HG03457 (cell line): ENCODE results near the gene INPP5J.

Experiments
- ATAC-seq: cut with Tn5 transposase; IDR thresholded peaks from one replicate; pipeline ENCODE4 v1.9.1; 2021; ENCODE audit warnings: moderate number of reproducible peaks; ENCODE audit not compliant: unreplicated experiment

The INPP5J gene

DNA sequence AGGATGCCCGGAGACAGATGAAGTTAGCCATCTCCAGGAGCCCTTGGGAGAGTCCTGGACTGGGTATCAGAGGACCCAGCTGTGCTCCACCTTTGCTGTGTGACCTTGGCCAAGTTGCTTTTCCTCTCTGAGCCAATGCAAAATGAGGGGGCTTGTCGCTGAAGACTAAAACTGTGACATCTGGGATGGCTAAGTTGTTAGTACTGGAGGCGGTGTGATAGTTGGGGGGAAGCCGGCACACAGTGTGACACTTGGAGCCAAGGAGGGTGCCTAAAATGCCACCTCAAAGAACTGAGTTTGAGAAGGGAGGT lies 481 bp downstream of the INPP5J start:
- ATAC-seq: no peak

DNA sequence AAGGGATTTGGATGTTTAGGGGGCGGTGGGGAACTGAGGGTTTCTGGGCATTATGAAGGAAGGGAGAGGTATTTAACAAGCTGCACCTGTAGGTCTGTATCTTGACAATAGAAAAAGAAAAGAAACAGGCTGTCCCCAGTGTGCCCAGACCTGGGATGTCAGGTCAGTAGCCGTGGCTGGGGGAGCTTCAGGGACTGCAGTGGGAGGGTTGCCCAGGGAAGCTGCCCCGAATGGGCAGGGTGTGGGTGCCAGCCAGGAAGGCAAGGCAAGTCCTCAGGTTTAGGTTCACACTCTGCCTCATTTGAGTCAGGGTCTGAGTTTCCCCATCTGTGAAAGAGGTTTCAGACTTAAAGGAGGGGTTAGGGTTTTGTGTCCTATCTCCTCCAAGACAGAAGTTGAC lies 1.5 kb downstream of the INPP5J start:
- no peak for ATAC-seq

DNA sequence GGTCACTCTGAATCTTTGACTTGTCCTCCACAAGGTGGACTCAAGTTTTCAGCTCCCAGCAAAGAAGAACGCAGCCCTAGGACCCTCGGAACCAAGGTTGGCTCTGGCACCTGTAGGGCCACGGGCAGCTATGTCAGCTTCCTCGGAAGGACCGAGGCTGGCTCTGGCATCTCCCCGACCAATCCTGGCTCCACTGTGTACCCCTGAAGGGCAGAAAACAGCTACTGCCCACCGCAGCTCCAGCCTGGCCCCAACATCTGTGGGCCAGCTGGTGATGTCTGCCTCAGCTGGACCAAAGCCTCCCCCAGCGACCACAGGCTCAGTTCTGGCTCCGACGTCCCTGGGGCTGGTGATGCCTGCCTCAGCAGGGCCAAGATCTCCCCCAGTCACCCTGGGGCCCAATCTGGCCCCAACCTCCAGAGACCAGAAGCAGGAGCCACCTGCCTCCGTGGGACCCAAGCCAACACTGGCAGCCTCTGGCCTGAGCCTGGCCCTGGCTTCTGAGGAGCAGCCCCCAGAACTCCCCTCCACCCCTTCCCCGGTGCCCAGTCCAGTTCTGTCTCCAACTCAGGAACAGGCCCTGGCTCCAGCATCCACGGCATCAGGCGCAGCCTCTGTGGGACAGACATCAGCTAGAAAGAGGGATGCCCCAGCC lies 2.2 kb downstream of the INPP5J start:
- ATAC-seq: no peak

DNA sequence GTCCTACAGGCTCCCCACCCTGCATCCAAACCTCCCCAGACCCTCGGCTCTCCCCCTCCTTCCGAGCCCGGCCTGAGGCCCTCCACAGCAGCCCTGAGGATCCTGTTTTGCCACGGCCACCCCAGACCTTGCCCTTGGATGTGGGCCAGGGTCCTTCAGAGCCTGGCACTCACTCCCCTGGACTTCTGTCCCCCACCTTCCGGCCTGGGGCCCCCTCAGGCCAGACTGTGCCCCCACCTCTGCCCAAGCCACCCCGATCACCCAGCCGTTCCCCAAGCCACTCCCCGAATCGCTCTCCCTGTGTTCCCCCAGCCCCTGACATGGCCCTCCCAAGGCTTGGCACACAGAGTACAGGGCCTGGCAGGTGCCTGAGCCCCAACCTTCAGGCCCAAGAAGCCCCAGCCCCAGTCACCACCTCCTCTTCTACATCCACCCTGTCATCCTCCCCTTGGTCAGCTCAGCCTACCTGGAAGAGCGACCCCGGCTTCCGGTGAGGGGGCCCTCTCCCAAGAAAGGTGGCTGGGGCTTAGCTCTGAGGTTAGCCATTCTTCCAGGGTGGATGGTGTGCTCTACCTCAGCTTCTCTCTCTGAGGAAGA lies 2.9 kb downstream of the INPP5J start:
- ATAC-seq: no peak

DNA sequence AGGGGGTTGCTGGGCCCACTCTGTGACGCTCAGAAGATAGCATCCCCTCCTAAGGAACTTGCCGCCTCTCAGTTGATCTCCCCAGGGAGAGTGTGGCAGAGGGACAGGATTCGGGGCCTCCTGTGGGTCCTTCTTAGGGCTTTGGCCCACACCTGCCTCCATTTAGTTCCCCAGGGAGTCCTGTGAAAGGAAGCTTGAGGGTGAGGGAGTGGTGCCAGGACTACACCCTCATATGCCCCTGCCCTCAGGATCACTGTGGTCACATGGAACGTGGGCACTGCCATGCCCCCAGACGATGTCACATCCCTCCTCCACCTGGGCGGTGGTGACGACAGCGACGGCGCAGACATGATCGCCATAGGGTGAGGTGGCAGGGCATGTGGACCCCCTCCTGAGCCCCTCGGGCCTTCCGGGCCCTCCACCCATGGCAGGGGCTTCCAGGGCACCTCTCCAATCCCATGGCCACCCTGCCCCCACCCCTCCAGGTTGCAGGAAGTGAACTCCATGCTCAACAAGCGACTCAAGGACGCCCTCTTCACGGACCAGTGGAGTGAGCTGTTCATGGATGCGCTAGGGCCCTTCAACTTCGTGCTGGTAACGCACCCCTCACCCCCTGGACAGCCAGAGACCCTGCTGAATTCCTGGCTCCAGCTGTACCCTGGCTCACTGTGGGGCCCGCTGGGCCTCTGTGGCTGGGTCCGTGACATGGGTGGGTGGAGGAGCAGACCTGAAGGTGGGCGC lies 3.5 kb downstream of the INPP5J start:
- ATAC-seq: no peak

DNA sequence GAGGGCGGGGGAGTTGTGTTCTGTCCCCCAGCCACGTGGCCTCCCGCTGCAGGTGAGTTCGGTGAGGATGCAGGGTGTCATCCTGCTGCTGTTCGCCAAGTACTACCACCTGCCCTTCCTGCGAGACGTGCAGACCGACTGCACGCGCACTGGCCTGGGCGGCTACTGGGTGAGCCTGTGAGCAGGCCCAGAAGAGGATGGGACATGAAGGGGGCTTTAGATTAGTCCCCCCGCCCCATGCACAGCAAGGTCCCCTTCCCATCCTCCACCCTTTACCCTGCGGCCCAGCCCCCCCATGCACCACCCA lies 4.1 kb downstream of the INPP5J start:
- no peak for ATAC-seq

DNA sequence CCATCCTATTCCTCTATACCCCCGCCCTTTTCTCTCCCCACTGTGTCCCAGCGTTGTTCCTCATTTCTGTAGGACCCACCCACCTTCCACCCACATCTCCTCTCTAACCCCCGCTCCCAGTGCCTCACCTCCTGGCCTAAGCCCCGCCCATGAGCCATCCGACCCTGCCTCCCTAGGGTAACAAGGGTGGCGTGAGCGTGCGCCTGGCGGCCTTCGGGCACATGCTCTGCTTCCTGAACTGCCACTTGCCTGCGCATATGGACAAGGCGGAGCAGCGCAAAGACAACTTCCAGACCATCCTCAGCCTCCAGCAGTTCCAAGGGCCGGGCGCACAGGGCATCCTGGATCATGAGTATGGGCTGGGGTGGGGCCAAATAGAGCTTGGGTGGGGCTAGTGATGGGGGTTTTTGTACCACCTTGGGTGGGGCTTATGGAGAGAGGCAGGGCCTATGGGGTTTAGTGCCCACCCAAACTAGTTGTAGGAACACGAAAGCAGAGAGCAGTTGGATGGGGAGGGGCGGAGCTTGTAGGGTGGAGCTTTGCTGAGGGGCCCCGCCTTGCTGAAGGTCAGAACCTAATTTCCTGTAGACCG lies 4.5 kb downstream of the INPP5J start:
- no peak for ATAC-seq

DNA sequence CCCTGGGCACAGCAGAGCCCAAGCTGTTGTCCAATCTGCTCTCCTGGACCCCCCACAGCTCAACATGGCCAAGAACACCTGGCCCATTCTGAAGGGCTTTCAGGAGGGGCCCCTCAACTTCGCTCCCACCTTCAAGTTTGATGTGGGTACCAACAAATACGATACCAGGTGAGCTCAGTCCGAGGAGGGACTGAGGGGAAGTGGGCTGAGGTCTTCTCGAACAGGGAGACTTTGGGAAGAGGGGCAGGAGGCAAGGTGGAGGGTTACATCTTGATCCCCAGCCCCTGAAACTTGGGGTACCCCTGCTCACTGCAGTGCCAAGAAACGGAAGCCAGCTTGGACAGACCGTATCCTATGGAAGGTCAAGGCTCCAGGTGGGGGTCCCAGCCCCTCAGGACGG lies 5.4 kb downstream of the INPP5J start:
- ATAC-seq: no peak

DNA sequence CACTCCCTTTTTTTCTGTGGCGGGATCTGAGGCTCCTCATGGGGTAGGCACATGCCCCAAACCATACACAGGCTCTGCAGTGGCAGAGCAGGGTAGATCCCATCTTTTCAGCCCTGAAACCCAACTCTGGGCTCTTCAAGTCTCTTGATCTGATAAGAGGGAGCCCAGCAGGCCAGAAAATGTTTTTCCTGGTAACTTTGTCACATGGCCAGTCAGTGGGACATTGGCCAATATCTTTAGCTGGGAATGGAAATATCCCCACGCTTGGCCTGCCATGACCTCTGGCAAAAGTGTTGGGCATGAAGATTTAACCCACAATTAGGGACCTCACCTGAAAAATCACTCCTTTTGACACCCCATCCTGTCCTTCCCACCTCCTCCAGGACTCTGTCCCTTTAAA lies 8.1 kb downstream of the INPP5J start:
- ATAC-seq: no peak

DNA sequence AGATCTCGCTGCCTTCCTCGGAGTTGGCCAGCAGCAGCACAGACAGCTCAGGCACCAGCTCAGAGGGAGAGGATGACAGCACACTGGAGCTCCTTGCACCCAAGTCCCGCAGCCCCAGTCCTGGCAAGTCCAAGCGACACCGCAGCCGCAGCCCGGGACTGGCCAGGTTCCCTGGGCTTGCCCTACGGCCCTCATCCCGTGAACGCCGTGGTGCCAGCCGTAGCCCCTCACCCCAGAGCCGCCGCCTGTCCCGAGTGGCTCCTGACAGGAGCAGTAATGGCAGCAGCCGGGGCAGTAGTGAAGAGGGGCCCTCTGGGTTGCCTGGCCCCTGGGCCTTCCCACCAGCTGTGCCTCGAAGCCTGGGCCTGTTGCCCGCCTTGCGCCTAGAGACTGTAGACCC lies 11.1 kb downstream of the INPP5J start:
- no peak for ATAC-seq

DNA sequence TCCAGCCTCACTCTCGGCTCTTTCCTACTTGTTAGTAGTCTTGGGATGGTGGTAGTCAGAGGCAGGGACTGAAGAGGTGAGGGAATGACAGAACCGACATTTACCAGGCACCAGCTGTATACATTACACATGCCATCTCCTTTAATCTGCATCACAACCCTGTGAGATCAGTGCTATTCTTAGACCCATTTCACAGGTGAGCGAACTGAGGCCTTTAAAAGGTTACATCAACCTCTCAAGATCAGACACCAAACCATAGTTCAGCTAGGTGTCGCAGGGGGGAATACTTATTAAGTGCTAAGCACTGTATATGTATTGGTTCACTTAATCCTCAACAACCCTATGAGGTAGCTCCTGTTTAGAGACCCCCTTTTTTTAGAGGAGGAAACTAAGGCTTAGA lies 11.9 kb downstream of the INPP5J start:
- ATAC-seq: no peak

DNA sequence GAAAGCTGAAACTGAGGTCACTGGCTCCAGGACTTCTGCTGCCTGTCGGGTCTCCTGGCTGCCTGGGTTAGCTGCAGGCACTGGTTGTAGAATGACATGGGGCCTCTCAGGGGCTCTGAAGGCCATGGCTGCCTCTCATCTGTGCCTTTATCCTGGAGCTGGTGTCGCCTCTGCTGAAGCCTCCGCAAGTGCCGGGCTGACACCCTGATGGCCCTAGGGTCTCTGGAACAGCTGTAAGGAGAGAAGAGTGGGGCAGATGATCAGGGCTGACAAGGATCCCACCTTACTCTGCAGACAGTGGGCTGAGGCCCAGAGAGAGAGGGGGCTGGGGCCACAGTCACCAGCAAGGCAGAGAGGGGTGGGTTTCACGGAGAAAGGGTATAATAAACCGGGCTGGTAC lies 12.9 kb downstream of the INPP5J start:
- no peak for ATAC-seq

DNA sequence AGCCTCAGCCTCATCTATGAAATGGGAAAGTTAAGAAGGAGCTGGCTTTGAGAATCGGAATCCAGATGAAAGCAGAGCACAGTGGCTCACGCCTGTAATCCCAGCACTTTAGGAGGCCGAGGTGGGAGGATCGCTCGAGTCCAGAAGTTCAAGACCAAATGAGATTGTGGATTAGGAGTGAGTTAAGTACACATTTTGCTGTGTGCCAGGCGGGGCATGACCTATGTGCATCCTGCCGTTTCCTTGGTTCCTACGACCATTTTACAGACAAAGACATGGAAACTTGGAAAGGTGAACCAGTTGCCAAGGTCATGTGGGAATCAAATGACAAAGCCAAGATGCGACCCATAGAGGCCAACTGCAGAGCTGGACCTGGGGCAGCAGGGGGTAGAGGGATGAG lies 13.4 kb downstream of the INPP5J start:
- no peak for ATAC-seq

DNA sequence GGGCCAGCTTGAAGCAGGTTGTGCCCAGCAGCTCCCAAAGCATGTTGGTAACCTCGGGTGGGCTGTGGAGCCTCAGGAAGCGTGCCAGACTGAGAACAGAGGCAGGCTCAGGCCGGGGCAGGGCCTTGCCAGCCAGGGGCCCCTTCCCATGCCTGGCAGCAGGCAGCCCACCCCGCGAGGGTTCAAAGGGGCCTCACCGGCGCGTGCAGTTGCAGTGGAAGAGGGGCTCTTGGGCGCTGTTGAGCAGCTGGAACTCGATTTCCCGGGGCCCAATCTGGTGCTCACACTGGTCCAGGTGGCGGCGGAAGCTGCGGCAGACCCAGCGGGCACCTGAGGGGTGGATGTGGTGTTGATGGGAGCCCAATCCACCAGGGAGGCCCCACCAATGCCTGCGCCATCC lies 13.9 kb downstream of the INPP5J start:
- no peak for ATAC-seq

DNA sequence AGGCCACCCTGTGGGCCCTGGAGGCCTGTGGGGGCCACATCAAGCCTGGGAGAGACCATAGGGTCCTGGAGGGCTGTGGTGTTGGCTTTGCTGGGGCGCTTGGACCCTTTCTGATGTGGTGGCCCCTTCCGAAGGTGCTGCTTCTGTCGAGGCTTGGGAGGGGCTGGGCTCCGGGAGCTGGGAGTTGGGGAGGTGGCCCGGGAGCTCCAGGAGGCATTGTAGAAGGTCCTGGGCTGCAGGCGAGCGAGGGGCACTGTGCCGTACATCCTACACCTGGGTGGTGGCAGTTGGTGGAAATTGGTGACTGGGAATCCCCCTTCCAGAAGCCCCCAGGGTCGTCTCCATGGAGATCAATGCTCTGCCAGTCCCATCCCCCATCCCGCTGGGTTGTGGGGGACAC lies 15.0 kb downstream of the INPP5J start:
- ATAC-seq: no peak

DNA sequence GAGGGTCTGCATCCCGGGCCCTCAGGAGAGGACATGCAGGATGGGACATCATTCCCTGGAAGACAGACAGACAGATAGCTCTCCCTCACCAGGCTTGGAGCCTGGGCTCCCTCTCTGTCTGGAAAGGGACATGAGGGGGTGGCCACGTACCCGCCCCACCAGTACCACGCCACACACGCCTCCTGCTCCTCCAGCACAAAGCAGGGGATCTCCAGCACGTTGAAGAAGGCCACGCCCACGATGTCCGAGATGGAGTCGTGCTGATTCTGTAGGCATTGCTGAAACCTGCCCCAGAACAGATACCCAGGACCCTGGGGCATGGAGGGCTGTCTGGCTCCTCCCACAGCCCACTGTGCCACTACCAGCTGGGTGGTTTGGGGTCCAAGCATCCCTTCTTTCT lies 15.4 kb downstream of the INPP5J start:
- no peak for ATAC-seq

DNA sequence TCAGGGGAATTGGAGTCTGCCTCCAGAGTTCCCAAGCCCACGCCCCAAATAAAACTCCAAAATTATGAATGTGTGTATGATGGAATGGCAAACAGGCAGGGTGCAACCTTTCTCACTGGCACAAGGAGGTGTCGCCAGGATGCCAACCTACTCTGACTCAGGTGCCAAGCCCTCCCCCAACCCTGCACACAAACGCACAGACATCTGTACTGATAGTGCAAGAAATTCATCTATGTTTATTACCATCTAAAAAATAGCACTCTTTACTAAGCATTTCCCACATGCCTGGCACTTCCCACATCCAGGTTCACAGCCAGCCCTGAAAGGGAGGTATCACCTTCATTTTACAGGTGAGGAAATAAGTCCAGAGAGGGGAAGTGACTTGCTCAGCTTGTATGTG lies 16.3 kb downstream of the INPP5J start:
- ATAC-seq: no peak

DNA sequence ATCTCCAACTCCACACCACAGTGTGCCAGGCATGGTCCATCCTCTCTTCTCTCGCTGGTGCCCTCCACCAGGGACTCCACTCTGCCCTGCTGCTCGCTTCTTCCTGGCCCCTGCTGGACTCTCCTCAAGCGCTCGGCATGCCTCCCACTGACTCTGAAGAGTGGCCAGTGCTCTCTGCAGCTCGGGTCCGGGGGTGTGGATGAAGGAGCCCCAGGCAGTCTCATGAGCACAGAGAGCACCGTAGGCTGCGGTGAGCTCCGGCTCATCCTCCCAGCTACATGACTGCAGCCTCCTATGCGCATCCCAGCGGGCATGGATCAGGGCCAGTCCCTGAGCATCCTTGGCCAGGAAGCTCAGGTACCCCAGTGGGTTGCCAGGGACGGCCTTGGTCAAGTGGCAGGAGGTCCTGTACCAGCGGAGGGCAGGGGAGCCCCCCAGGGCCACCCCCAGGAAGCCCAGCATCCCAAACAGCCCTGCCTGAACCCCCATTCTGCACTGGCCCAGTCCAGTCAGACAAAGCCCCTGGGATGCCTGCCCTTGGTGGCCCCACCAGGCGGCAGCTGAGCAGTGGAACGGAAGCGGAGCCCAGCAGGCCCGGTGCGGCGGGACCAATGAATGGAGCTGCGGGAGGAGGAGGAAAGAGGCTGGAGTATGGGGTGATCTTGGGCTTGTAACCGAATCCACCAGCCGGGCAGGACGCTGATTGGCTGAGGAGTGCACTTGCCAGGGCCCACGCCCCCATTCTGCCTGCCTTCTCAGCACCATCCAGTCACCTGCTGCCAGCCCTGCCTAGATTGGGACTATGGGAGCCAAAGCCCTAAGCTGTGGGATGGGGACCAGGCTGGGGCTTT lies 17.3 kb downstream of the INPP5J start, which contains the start of gene PLA2G3:
Gene PLA2G3, minus strand, starts transcription at position 643 of the 851 bp plus-strand sequence. Its CDS starts 154 bp downstream, at position 489.
- ATAC-seq: no peak

DNA sequence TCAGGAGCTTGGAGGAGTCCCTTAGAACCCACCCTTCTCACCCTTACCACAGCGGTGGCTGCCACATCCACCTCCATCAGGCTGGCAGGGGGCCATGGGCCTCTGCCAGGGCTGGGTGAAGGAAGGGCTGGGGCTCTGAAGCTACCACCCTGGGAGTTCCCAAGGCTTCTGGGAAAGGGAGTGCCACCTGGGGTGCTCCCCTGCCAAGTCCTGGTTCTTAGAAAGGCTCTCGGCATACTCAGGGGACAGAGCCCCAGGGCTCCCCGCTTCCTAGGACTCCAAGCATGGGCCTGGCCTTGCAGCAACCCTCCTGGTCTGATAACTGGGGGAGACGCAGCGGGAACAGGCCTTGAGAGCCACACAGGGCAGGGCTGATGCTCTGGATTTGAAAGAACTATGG lies 18.0 kb downstream of the INPP5J start:
- ATAC-seq: no peak

DNA sequence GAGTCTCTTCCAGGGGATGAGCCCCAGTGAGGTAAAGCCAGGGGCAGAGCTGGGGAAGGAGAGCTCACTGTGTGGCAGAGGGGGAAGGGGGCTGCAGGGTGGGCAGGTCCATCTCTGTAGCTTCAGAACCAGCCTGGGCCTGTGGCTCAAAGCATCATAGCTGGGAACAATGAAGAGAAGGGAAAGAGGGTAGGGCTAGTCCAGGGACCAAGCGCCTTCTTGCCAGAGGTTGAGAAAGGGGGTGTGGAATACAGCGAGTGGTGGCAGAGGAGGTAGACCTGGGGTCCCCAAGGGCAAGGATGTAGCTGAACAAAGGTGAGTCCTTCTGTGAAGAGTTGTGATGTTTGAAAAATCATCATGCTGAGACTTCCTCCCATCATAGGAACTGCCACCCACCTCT lies 18.8 kb downstream of the INPP5J start:
- ATAC-seq: no peak

DNA sequence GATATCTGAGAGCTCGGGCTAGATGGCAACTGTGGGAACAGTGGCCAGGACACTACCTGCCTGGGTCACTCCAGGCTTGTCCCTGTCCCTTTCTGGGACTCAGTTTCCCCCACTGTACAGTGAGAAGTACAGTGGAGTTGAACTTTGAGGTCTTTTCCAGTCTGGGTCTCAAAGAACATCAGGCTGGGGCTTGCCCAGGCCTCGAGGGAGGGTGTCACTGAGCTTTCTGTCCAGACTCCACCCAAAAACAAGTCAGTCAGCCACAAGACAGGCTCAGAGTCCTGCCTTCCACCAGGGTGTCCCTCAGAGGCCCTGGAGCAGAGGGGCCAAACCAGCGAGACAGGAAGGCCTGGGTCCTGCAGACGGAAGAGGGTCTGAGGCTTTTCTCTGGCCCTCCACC lies 19.5 kb downstream of the INPP5J start:
- no peak for ATAC-seq
